Ectodermal cell (in vitro differentiated cells): ENCODE results near the gene H1-8.
"Not testable (repeated sequence)": the region's sequence is repeated elsewhere in the genome, so short reads cannot be mapped to it uniquely, and the experiment has no call there.

Source experiments
- H3K27ac ChIP-seq: 2 replicates; pipeline ENCODE4 v1.7.0; 2013; ENCODE audit warnings: mild to moderate bottlenecking, low read depth, low read length; ENCODE audit not compliant: insufficient read depth, poor library complexity, severe bottlenecking
- H3K27me3 ChIP-seq: 2 replicates; pipeline ENCODE4 v1.7.0; 2013; ENCODE audit warnings: mild to moderate bottlenecking, low read length; ENCODE audit not compliant: insufficient read depth, control insufficient read depth, poor library complexity, severe bottlenecking
- H3K36me3 ChIP-seq: one replicate; pipeline ENCODE4 v1.7.0; 2013; ENCODE audit warnings: low read length; ENCODE audit not compliant: control insufficient read depth, insufficient read depth
- H3K4me1 ChIP-seq: one replicate; pipeline ENCODE4 v1.7.0; 2013; ENCODE audit warnings: low read length; ENCODE audit not compliant: control insufficient read depth, insufficient read depth
- H3K4me3 ChIP-seq: 2 replicates; pipeline ENCODE4 v1.7.0; 2013; ENCODE audit warnings: low read depth, low read length, control low read depth; ENCODE audit not compliant: insufficient read depth
- H3K9me3 ChIP-seq: 2 replicates; pipeline ENCODE4 v1.7.0; 2013; ENCODE audit warnings: mild to moderate bottlenecking, low read length, moderate library complexity; ENCODE audit not compliant: control insufficient read depth
- WGBS, 2 experiments: methylation state at CpG; one replicate each; pipeline ENCODE4 v1.1.7; 2013; ENCODE audit warnings: missing lambda C conversion rate in 2 of 2; 5-methylcytosine and 5-hydroxymethylcytosine counted together

The H1-8 gene

DNA sequence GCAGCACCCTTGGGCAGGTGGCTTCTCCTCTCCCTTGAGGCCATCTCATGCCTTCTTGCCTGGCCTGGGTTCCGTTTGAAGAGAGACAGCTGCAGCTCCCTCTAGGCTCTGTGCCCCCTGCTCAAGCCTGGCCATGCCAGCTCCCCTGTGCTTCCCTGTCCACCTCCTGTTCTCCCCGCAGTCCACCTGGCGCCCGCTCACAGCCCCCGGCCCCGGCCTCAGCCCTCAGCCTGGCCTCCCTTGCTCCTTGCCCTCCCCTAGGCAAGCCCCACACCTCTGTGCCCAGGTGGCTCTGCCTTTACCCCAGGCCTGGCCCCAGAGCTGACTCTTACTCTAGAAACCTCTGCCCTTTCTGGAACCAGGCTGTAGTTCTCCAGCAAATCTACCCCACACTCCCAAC lies 28.4 kb upstream of the H1-8 start:
- WGBS, 2 experiments, result 94 to 98% methylated on average over 6 of the region's 6 CpGs
- H3K9me3 ChIP-seq, result no peaks in the 10 kb centered on the region
- peaks cover 6% of the 10 kb centered on the region for H3K36me3 ChIP-seq
- H3K27ac ChIP-seq, result no peak overlapping the region
- no peaks in the 10 kb centered on the region for H3K27me3 ChIP-seq
- no peaks in the 10 kb centered on the region for H3K4me1 ChIP-seq
- H3K4me3 ChIP-seq, result no peak overlapping the region

DNA sequence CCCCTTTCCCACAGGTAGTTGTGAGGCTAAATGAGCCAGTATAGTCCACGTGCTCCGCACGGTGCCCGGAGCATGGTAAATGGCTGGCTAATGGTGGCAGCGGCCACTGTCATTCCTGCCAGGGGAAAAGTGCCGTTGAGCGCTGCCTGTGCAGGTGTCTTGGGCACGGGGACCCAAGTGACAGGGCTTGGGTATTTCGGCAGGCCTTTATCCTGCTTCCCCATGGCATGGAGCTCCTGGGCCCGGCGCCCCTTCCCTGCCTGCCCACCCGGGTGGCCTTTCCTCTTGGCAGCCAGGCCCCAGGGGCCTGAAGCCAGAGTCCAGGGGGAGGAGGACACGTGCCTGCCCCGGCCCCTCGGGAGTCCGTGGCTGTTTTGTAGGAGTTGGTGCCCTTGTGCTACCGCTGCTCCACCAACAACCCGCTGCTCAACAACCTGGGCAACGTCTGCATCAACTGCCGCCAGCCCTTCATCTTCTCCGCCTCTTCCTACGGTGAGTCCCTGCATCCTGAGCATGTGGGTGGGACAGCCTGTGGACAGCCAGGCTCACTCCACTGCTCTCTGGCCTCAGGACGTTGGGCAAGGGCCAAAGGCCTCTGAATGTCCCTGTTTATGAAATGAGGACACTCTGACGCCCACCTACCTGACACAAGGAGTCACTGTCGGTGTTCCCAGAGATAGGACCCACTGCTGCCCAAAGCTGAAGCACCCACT lies 27.7 kb upstream of the H1-8 start:
- H3K9me3 ChIP-seq, H3K4me1 ChIP-seq, H3K36me3 ChIP-seq, H3K27me3 ChIP-seq, H3K27ac ChIP-seq, H3K4me3 ChIP-seq: not testable (repeated sequence)
- WGBS, 2 experiments, result 94 to 95% methylated on average over 17 to 18 of the region's 25 CpGs

DNA sequence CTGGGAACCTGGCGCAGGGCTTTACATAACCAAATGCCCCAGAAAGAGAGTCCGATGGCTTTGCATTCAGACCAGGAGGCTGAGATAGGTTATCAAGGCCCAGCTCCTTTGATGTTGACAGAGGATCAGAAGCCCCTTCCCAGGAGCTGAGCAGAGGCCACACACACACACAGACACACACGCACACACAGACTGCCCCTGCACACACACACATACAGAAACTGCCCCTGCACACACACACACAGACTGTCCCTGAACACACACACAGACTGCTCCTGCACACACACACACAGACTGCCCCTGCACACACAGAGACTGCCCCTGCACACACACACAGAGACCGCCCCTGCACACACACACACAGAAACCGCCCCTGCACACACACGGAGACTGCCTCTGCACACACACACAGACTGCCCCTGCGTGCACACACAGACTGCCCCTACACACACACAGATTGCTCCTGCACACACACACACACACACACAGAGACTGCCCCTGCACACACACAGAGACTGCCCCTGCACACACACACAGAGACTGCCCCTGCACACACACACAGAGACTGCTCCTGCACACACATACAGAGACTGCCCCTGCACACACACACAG lies 27.0 kb upstream of the H1-8 start:
- not testable (repeated sequence) for H3K4me1 ChIP-seq, H3K36me3 ChIP-seq, H3K9me3 ChIP-seq, H3K27ac ChIP-seq, H3K27me3 ChIP-seq, H3K4me3 ChIP-seq
- WGBS, 2 experiments, result 88 to 94% methylated on average over 7 of the region's 7 CpGs

DNA sequence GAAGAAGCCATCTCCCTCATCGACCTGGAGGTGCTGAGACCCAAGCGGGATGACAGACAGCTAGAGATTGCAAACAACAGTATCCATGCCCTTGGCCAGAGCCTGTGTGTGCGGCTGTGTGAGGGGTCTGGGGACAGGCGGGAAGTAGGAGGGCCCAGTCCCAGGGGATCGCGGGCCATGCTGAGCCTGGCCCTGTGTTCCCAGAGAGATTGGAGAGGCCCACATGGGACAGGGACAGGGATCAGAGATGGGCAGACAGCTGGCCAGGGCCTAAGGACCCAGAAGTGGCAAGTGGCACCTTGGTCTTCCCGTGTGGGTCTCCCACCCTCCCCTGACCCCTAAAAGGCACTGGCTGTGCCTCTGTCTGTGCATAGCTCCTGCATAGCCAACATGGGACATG lies 25.5 kb upstream of the H1-8 start:
- Histone ChIP-seq H3K36me3 (peaks cover 6% of the 10 kb centered on the region), H3K27me3 (no peaks in the 10 kb centered on the region), H3K4me3 (no peak overlapping the region), H3K9me3 (no peaks in the 10 kb centered on the region), H3K27ac (no peak overlapping the region), H3K4me1 (peaks cover 16% of the 10 kb centered on the region)
- 92 to 95% methylated on average over 7 of the region's 7 CpGs for WGBS, 2 experiments

DNA sequence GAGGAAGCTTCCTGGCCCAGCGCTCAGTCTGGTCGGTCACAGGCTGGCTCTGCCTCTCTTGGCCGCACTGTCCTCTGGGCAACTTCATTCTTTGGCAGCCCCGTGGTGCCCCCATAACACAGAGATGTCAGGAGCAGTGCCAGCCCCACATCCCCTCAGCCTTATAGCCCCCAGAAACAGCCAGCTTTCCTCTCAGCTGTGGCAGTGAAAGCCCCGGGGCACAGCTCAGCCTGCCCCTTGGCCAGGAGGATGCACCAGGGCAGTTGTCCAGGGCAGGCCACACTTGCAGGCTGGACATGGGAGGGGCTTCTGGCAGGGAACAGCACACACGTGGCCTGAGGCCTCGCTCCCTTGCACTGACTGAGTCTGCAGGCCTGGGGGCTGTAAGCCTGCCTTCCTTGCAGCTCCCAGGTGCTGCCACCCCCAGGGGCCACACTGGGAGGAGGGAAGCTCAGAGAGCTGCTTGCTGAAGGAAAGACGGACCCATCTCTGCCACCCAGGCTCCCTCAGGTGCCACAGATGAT lies 24.9 kb upstream of the H1-8 start:
- Histone ChIP-seq H3K27me3 (no peaks in the 10 kb centered on the region), H3K27ac (no peak overlapping the region)
- 92 to 93% methylated on average over 8 of the region's 8 CpGs for WGBS, 2 experiments

DNA sequence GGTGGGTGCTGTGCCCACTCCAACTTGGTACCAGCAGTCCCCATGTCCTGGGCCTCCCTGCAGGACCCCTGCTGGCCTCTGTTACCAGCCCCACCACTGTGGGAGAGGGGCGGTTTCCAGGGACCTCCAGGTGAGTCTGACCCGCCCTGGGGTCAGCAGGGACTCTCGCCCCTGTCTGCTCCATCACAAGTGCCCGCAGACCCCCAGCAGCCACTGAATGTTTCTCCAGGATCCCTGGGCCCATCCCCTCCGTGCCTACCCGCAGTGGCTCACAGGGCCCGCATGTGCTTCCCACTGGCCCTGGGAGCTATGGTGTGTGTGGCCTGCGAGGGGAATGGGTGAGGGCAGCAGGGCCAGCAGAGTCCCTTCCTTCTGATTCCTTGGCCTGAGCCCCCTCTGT lies 24.4 kb upstream of the H1-8 start:
- H3K4me1 ChIP-seq, result peaks cover 16% of the 10 kb centered on the region
- no peak overlapping the region for H3K27ac ChIP-seq
- WGBS, 2 experiments, result 91 to 93% methylated on average over 8 of the region's 8 CpGs
- H3K9me3 ChIP-seq, result no peaks in the 10 kb centered on the region
- H3K36me3 ChIP-seq, result peaks cover 6% of the 10 kb centered on the region
- H3K27me3 ChIP-seq, result no peaks in the 10 kb centered on the region
- no peak overlapping the region for H3K4me3 ChIP-seq

More for the DNA sequence above, 24.9 kb upstream of the H1-8 start:
- Histone ChIP-seq H3K36me3 (peaks cover 6% of the 10 kb centered on the region), H3K9me3 (no peaks in the 10 kb centered on the region), H3K4me1 (peaks cover 16% of the 10 kb centered on the region), H3K4me3 (no peak overlapping the region)

DNA sequence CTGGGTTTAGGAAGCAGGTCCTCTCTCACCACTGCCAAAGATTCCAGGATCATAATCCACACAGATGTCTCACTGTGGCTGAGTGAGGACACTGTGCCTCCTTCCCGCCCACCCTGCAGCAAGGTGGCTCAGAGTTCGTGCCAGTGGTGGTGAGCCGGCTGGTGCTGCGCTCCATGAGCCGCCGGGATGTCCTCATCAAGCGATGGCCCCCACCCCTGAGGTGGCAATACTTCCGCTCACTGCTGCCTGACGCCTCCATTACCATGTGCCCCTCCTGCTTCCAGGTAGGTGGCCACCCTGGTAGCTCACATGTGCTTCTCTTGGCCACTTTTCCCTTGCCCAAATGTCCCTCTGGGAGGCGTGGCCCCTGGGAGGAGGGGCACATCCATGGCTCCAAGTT lies 23.5 kb upstream of the H1-8 start:
- no peaks in the 10 kb centered on the region for H3K27me3 ChIP-seq
- no peaks in the 10 kb centered on the region for H3K9me3 ChIP-seq
- H3K4me3 ChIP-seq, result no peak overlapping the region
- peaks cover 6% of the 10 kb centered on the region for H3K36me3 ChIP-seq
- WGBS, 2 experiments, result 92 to 93% methylated on average over 10 of the region's 10 CpGs
- no peak overlapping the region for H3K27ac ChIP-seq
- H3K4me1 ChIP-seq, result peaks cover 16% of the 10 kb centered on the region

DNA sequence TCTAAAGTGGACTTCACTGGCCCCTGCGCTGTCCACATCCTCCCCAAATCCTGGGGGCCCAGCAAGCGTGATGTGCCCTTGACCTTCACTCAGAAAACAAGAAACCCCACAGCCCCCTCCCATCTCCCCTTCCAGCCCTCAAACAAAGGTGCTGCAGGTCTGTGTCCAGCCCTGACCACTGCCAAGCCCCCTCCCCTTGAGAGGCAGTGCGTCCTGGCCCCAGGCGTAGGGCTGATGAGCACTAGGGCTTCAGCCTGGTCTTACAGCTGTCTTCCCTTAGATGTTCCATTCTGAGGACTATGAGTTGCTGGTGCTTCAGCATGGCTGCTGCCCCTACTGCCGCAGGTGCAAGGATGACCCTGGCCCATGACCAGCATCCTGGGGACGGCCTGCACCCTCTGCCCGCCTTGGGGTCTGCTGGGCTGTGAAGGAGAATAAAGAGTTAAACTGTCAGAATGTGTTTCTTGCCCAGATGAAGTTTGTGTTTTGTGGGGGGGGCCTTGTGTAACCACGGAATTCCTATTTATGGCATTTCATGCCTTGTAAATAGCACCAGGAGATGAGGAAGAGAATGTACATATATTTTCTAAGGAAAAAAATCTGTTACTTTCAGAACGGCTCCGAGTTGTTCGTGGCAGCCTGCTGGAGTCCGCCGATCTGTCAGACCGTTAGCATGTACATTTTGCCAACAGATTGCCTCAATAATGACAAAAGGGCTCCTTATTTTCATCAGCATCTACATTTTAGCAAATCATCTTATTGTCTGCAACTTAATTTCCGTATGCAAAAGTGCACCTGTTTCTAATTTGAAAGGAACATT lies 22.9 kb upstream of the H1-8 start:
- Histone ChIP-seq H3K27me3 (no peaks in the 10 kb centered on the region), H3K36me3 (peaks cover 6% of the 10 kb centered on the region), H3K27ac (no peak overlapping the region), H3K4me3 (no peak overlapping the region), H3K9me3 (no peaks in the 10 kb centered on the region), H3K4me1 (peaks cover 16% of the 10 kb centered on the region)
- WGBS, 2 experiments, result 95 to 96% methylated on average over 15 of the region's 15 CpGs

DNA sequence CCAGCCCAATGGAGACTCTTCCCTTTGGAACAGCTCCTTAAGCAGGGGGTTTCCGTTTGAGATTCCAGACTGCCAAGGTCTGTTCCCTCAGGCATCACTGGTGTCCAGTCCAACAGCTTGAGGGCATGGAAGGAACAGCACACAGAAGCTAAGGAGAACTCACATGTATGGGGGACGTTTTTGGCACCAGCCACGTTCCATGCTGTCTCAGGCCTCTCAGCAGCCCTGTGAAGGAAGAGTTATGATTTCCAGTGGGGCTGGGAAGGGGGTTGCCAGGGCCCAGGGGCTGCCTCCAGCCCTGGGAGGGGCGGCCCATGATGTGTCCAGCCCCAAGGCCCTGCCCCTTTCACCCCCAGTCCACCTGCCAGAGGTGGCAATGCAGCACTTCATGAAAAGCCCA lies 22.0 kb upstream of the H1-8 start:
- Histone ChIP-seq H3K27ac (no peak overlapping the region), H3K9me3 (no peaks in the 10 kb centered on the region), H3K4me1 (peaks cover 16% of the 10 kb centered on the region), H3K36me3 (peaks cover 6% of the 10 kb centered on the region), H3K27me3 (no peaks in the 10 kb centered on the region), H3K4me3 (no peak overlapping the region)
- WGBS, 2 experiments, result 82 to 87% methylated on average over 4 of the region's 4 CpGs

DNA sequence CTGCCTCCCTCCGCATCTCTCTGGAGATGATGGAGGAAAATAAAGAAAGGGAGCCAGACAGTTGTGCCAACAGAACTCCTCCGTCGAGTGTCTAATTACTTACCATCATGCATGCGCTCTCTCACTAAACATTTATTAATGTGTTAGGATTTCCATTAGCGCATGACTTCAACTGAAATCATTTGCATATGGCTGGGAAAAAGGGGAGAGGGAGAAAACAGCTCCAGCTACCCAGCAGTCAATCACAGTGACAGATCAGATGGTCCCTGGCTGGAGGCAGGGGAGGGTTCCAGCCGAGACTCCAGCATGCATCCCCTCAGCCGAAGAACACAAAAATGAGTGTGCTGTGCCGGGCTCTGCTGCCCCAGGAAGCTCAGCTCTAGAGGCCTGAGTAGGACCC lies 21.4 kb upstream of the H1-8 start:
- Histone ChIP-seq H3K36me3 (peaks cover 6% of the 10 kb centered on the region), H3K9me3 (no peaks in the 10 kb centered on the region), H3K4me3 (no peak overlapping the region), H3K27me3 (no peaks in the 10 kb centered on the region), H3K4me1 (peaks cover 22% of the 10 kb centered on the region), H3K27ac (no peak overlapping the region)
- 50 to 68% methylated on average over 5 to 8 of the region's 8 CpGs for WGBS, 2 experiments
